HCT116 (cell line): ENCODE measurements around the gene FNDC7. TPM values are rescaled to one million over a fixed set of nuclear protein-coding genes. Genes with fewer than 3 reads are reported as not detected.

Experiments used
- ATAC-seq: fragments of 200-7000 bp; cut with Tn5 transposase; 2 replicates; pipeline ENCODE4 v1.9.1; 2020; ENCODE audit warnings: mild to moderate bottlenecking, moderate library complexity
- BruUV-seq: library from RNA; stranded (reverse); fragments of 400-500 nt; replicated peaks from 2 replicates; lab custom pipeline; 2021; lab: Mats Ljungman, UMichigan
- CTCF ChIA-PET: fragments of 300-600 bp; sonication (Branson Sonifier 250); formaldehyde crosslinking; loops from one replicate; lab custom pipeline; 2021; ENCODE audit warnings: antibody characterized with exemption; lab: Charles Lee
- POLR2A ChIA-PET: fragments of 300-600, 350-600 bp; sonication (Branson Sonifier 250); formaldehyde crosslinking; loops from one replicate; lab custom pipeline; 2021; ENCODE audit warnings: antibody characterized with exemption; lab: Charles Lee
- RAD21 ChIA-PET, 2 experiments: fragments of 300-600 bp; sonication (Branson Sonifier 250); formaldehyde crosslinking; loops; one replicate each; lab custom pipeline; 2023; ENCODE audit warnings: low total read pairs in 2 of 2; ENCODE audit not compliant: uncharacterized antibody in 2 of 2, unreplicated experiment in 2 of 2, low non-redundant PET in 1 of 2; lab: Charles Lee
- DNase-seq: peaks from one replicate; pipeline ENCODE4 v3.0.0-alpha.2; 2010; ENCODE audit warnings: low read depth, low spot score
- H2AFZ ChIP-seq: fragments of 200-600 bp; shearing (Covaris generic), sonication (generic); 2 replicates; pipeline ENCODE4 v1.6.1; 2017; ENCODE audit warnings: low read depth, mixed run types, mixed read lengths, antibody characterized with exemption, low read length; ENCODE audit not compliant: poor library complexity, severe bottlenecking
- H3K27ac ChIP-seq: 2 replicates; pipeline ENCODE4 v1.5.1; 2012; ENCODE audit warnings: low read depth, low read length
- H3K27me3 ChIP-seq: fragments of 200-600 bp; sonication (generic); 2 replicates; pipeline ENCODE4 v1.6.1; 2016; ENCODE audit warnings: mixed run types, low read length, mixed read lengths; ENCODE audit not compliant: insufficient read depth
- H3K36me3 ChIP-seq, 2 experiments: fragments of 200-500 bp in 1 of 2; fragments of 200-600 bp in 1 of 2; sonication (Bioruptor generic) in 1 of 2; sonication (generic) in 1 of 2; 2 replicates each; pipeline versions ENCODE4 v1.5.1 to v1.6.1; 2014 to 2016; ENCODE audit warnings: low read length in 2 of 2, inconsistent platforms in 1 of 2, mixed read lengths in 1 of 2, mixed run types in 1 of 2; ENCODE audit not compliant: insufficient read depth in 2 of 2, control insufficient read depth in 1 of 2
- H3K4me1 ChIP-seq, 2 experiments: fragments of 200-600 bp in 1 of 2; sonication (generic) in 1 of 2; 2 replicates each; pipeline versions ENCODE4 v1.5.1 to v1.6.1; 2012 to 2017; ENCODE audit warnings: low read length in 2 of 2, inconsistent platforms in 1 of 2, mild to moderate bottlenecking in 1 of 2, mixed read lengths in 1 of 2, mixed run types in 1 of 2, moderate library complexity in 1 of 2; ENCODE audit not compliant: insufficient read depth in 2 of 2, control insufficient read depth in 1 of 2
- H3K4me2 ChIP-seq: fragments of 200-600 bp; sonication (generic); 2 replicates; pipeline ENCODE4 v1.6.1; 2017; ENCODE audit warnings: mixed run types, low read length, mixed read lengths
- H3K4me3 ChIP-seq, 2 experiments: fragments of 200-600 bp in 1 of 2; sonication (generic) in 1 of 2; replicated peaks in 1 of 2; 2 replicates each; pipeline ENCODE4 v1.5.1; 2011 to 2016; ENCODE audit warnings: low read length in 2 of 2, control low read depth in 1 of 2, low read depth in 1 of 2, mild to moderate bottlenecking in 1 of 2, mixed read lengths in 1 of 2, mixed run types in 1 of 2
- H3K79me2 ChIP-seq: fragments of 200-600 bp; sonication (generic); 2 replicates; pipeline ENCODE4 v1.6.1; 2017; ENCODE audit warnings: mild to moderate bottlenecking, mixed run types, low read length, moderate library complexity, mixed read lengths; ENCODE audit not compliant: insufficient read depth
- H3K9ac ChIP-seq: fragments of 200-600 bp; sonication (generic); 2 replicates; pipeline ENCODE4 v1.6.1; 2016; ENCODE audit warnings: low read length, mixed read lengths
- H3K9me2 ChIP-seq: fragments of 200-600 bp; sonication (generic), shearing (Covaris generic); 2 replicates; pipeline ENCODE4 v1.6.1; 2017; ENCODE audit warnings: mixed run types, mild to moderate bottlenecking, moderate library complexity; ENCODE audit not compliant: insufficient read depth
- H3K9me3 ChIP-seq, 2 experiments: fragments of 200-500 bp in 1 of 2; fragments of 200-600 bp in 1 of 2; sonication (Bioruptor generic) in 1 of 2; sonication (generic) in 1 of 2; 2 replicates each; pipeline ENCODE4 v1.6.1; 2014 to 2017; ENCODE audit warnings: low read length in 2 of 2, mixed read lengths in 2 of 2, inconsistent platforms in 1 of 2, low read depth in 1 of 2, mild to moderate bottlenecking in 1 of 2, mixed run types in 1 of 2, moderate library complexity in 1 of 2; ENCODE audit not compliant: control insufficient read depth in 1 of 2, insufficient read depth in 1 of 2
- H4K20me1 ChIP-seq: fragments of 200-600 bp; sonication (generic), shearing (Covaris generic); 2 replicates; pipeline ENCODE4 v1.6.1; 2017; ENCODE audit warnings: mixed run types, mild to moderate bottlenecking, moderate library complexity; ENCODE audit not compliant: insufficient read depth
- EZH2 ChIP-seq: fragments of 200-600 bp; sonication (generic); IDR thresholded peaks from 2 replicates; pipeline ENCODE4 v1.6.1; 2017; ENCODE audit warnings: antibody characterized with exemption, mixed run types
- EZH2phosphoT487 ChIP-seq: fragments of 200-600 bp; IDR thresholded peaks from 2 replicates; pipeline ENCODE4 v1.6.1; 2018; ENCODE audit warnings: antibody characterized with exemption, borderline replicate concordance
- FOSL1 ChIP-seq: IDR thresholded peaks from 2 replicates; pipeline ENCODE4 v1.6.1; 2012; ENCODE audit warnings: low read depth
- POLR2A ChIP-seq: IDR thresholded peaks from 2 replicates; pipeline ENCODE4 v1.7.0; 2011; ENCODE audit warnings: borderline replicate concordance; ENCODE audit not compliant: insufficient read depth, insufficient read length; ENCODE audit errors: extremely low read depth
- POLR2AphosphoS5 ChIP-seq: IDR thresholded peaks from 2 replicates; pipeline ENCODE4 v1.6.1; 2011; ENCODE audit warnings: mild to moderate bottlenecking, low read depth, low read length, moderate library complexity
- SIN3A ChIP-seq: IDR thresholded peaks from 2 replicates; pipeline ENCODE4 v1.6.1; 2012; ENCODE audit warnings: low read depth
- SP1 ChIP-seq: IDR thresholded peaks from 2 replicates; pipeline ENCODE4 v1.6.1; 2012; ENCODE audit warnings: low read depth
- intact Hi-C: fragments of 100-400 bp; cut with micrococcal nuclease; formaldehyde crosslinking; loops from 2 replicates; pipeline ENCODE4 v1.10.0; 2022
- total RNA-seq: library from RNA; stranded (reverse); gene quantifications from one replicate; pipeline ENCODE4 v1.2.1, GENCODE V29; 2021; ENCODE audit not compliant: unreplicated experiment
- TF ChIP-seq, protein P1 (sequence below): IDR thresholded peaks from 2 replicates; pipeline ENCODE4 v1.6.1; 2011; ENCODE audit warnings: mild to moderate bottlenecking, low read length, moderate library complexity; ENCODE audit not compliant: insufficient replicate concordance; ENCODE audit errors: extremely low read depth

Gene FNDC7
- total RNA-seq, 1 experiment from 2014 or later, result 0.10 TPM

DNA sequence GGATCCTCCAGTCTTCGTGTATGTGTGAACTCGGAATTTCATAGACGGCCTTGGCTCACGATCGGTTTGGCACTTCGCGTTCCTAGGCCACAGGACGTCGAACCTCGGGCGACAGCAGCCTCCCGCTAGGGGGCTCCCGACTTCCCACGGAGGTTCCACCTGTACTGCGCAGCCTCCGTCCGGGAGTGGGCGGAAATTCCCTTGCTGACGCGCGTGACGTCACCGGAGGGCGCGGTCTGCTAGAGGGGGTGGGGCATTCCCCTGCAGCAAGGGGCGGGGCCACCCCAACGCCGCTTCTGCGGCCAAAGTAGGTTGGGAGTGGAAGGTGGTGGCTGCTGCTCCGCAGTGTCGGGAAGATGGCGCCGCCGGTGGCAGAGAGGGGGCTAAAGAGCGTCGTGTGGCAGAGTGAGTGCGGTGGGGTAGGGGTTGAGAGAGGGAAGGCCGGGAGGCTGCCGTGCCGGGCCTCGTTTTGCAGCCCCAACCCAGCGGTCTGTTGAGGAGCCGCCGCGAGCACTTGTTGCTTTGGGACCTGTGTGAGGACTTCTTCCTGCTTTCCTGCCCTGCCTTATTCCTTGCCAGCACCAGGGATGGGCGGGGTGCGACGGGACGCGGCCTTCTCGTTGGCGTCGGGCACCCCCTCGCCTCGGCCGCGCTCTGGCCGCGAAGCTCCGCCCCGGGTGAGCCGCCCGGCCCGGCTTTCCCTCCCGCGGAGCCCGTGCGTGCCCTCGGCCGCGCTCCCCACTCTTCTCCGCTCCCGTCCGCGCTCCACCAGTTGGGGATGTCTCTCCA, 33.9 kb downstream of the FNDC7 start, which contains the start of gene STXBP3 (continued):
- TF ChIP-seq, protein P1, sequence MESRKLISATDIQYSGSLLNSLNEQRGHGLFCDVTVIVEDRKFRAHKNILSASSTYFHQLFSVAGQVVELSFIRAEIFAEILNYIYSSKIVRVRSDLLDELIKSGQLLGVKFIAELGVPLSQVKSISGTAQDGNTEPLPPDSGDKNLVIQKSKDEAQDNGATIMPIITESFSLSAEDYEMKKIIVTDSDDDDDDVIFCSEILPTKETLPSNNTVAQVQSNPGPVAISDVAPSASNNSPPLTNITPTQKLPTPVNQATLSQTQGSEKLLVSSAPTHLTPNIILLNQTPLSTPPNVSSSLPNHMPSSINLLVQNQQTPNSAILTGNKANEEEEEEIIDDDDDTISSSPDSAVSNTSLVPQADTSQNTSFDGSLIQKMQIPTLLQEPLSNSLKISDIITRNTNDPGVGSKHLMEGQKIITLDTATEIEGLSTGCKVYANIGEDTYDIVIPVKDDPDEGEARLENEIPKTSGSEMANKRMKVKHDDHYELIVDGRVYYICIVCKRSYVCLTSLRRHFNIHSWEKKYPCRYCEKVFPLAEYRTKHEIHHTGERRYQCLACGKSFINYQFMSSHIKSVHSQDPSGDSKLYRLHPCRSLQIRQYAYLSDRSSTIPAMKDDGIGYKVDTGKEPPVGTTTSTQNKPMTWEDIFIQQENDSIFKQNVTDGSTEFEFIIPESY, result no peak
- no peak for TF ChIP-seq EZH2phosphoT487
- no peak for TF ChIP-seq EZH2
- peak; percentile 72 for TF ChIP-seq SP1

DNA sequence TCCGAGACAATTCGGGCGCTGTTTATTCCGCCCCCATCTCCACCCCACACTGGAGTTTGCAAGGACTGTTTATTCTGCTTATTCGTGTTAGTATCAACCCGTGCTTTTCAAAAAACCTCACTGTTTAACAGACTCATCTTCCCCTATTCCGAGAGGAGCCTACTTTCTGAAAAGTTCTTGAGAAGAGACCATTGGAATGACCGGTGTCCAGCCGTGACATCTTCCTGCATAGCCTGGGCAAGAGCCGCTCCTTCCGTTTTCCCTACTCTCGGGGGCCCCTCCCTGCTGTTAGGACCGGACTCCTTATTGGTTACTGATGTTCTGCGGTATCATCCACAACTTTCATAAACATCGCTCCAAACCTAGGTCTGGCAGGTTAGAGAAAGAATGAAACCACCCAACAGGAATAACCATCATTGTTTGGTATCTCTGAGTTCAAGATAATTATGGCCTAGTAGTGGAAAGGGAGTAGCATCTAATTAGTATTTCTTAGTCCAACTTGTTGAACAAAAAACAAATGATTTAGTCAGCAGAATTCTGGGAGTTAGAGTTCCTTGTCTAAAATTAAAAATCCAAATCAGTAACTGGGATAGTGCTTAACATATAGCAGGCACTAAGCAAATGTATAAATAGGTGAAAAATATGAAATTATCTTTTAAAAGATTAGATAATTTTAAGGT, 34.6 kb downstream of the FNDC7 start:
- TF ChIP-seq POLR2A (peak; percentile 50), POLR2AphosphoS5 (peak; percentile 72), FOSL1 (no peak), SIN3A (0 out of 2 replicates have a peak, but pooled peaks have one; percentile 3)
- TF ChIP-seq, all 23 proteins: peak for 3
- no peaks in the 10 kb centered on the region for H3K27me3 ChIP-seq
- no peaks in the 10 kb centered on the region for H4K20me1 ChIP-seq
- H3K9me2 ChIP-seq, result no peaks in the 10 kb centered on the region
- peak overlapping the region; percentile 77 for H3K4me2 ChIP-seq
- H3K36me3 ChIP-seq, result no peaks in the 10 kb centered on the region
- H3K4me3 ChIP-seq, result peak overlapping the region; percentile 65 to 89
- intact Hi-C loops, result loop anchor here (5.0 kb wide), 1 partner anchor 55 kb away; the partner anchor contains the start of gene PRPF38B
- CTCF ChIA-PET, result no interaction called here
- H3K9ac ChIP-seq, result peak overlapping the region; percentile 82
- no peak overlapping the region for H2AFZ ChIP-seq
- peaks cover 3 to 12% of the 10 kb centered on the region in 2 experiments; a peak in 3 of 4 replicates for H3K4me1 ChIP-seq
- ATAC-seq (peak; percentile 78), DNase-seq (peak; percentile 70)
- POLR2A ChIA-PET, result no interaction called here
- RAD21 ChIA-PET, result interaction anchor here in 1 of 2 experiments (1.0 kb wide), 1 partner anchor 28 kb away, joined by 3 read pairs; no protein-coding TSS in a partner anchor
- peaks cover 15% of the 10 kb centered on the region for H3K79me2 ChIP-seq
- H3K27ac ChIP-seq, result peak overlapping the region; percentile 86
- no peaks in the 10 kb centered on the region for H3K9me3 ChIP-seq
- BruUV-seq, result TSS peak; percentile 76
